GM12878 (cell line): ENCODE measurements around the gene RND2. TPM values are rescaled to one million over a fixed set of nuclear protein-coding genes. Genes with fewer than 3 reads are reported as not detected.

Experiments
- ATAC-seq: fragments of 200-7000 bp; cut with Tn5 transposase; 3 replicates; pipeline ENCODE4 v1.9.1; 2020; ENCODE audit warnings: mild to moderate bottlenecking, moderate library complexity
- BruUV-seq: library from RNA; stranded (reverse); fragments of 400-500 nt; replicated peaks from 2 replicates; lab custom pipeline; 2021; lab: Mats Ljungman, UMichigan
- CTCF ChIA-PET: fragments of 300-600 bp; sonication (Branson Sonifier 250); formaldehyde crosslinking; extraction: SDS; loops from one replicate; lab custom pipeline; 2021; ENCODE audit warnings: inconsistent platforms; lab: Yijun Ruan, JAX
- POLR2A ChIA-PET: fragments of 350-600 bp; formaldehyde crosslinking; extraction: SDS; loops from one replicate; lab custom pipeline; 2021; ENCODE audit warnings: inconsistent platforms; lab: Charles Lee
- RAD21 ChIA-PET: fragments of 300-600 bp; sonication (Branson Sonifier 250); formaldehyde crosslinking; loops from one replicate; lab custom pipeline; 2023; ENCODE audit warnings: antibody characterized with exemption; ENCODE audit not compliant: unreplicated experiment; lab: Charles Lee
- SMC1A ChIA-PET: fragments of 300-600 bp; sonication (Branson Sonifier 250); formaldehyde crosslinking; loops from one replicate; lab custom pipeline; 2023; ENCODE audit not compliant: unreplicated experiment, uncharacterized antibody; lab: Charles Lee
- DNase-seq: peaks from one replicate; pipeline ENCODE4 v3.0.0-alpha.2; 2011; ENCODE audit warnings: low read depth, low spot score
- FAIRE-seq: peaks from 3 replicates; lab custom pipeline; 2011; peaks lifted over from hg19 to GRCh38; lab: Jason Lieb, UNC
- H2AFZ ChIP-seq: 2 replicates; pipeline ENCODE4 v1.6.0; 2011; ENCODE audit warnings: low read depth, low read length, control low read depth; ENCODE audit not compliant: control insufficient read depth
- H3K27ac ChIP-seq: 2 replicates; pipeline ENCODE4 v1.5.1; 2011; ENCODE audit warnings: control low read depth; ENCODE audit not compliant: control insufficient read depth, insufficient read depth
- H3K27me3 ChIP-seq, 2 experiments: replicated peaks in 1 of 2; 2 replicates each; pipeline versions ENCODE4 v1.6.0 to v1.6.1; 2011; ENCODE audit warnings: low read length in 1 of 2; ENCODE audit not compliant: control insufficient read depth in 2 of 2, insufficient read depth in 2 of 2
- H3K36me3 ChIP-seq, 2 experiments: 2 replicates each; pipeline ENCODE4 v1.5.1; 2011; ENCODE audit warnings: low read length in 1 of 2; ENCODE audit not compliant: control insufficient read depth in 2 of 2, insufficient read depth in 2 of 2
- H3K4me1 ChIP-seq: 2 replicates; pipeline ENCODE4 v1.6.1; 2011; ENCODE audit warnings: mild to moderate bottlenecking, low read length, moderate library complexity, mixed read lengths; ENCODE audit not compliant: control insufficient read depth, insufficient read depth
- H3K4me2 ChIP-seq: 2 replicates; pipeline ENCODE4 v1.6.0; 2011; ENCODE audit warnings: control low read depth; ENCODE audit not compliant: control insufficient read depth, insufficient read depth
- H3K4me3 ChIP-seq: fragments of 200-600 bp; sonication (generic); 2 replicates; pipeline ENCODE4 v1.5.1; 2016
- H3K79me2 ChIP-seq: 2 replicates; pipeline ENCODE4 v1.6.0; 2011; ENCODE audit warnings: low read length; ENCODE audit not compliant: control insufficient read depth, insufficient read depth
- H3K9ac ChIP-seq: 2 replicates; pipeline ENCODE4 v1.8.0; 2011; ENCODE audit warnings: low read length, control low read depth, mixed read lengths; ENCODE audit not compliant: control insufficient read depth, insufficient read depth
- H3K9me3 ChIP-seq: replicated peaks from 3 replicates; pipeline ENCODE4 v1.5.1; 2011; ENCODE audit warnings: mild to moderate bottlenecking, low read length; ENCODE audit not compliant: control insufficient read depth, insufficient read depth
- H4K20me1 ChIP-seq: 2 replicates; pipeline ENCODE4 v1.6.0; 2011; ENCODE audit not compliant: control insufficient read depth, insufficient read depth
- ASH2L ChIP-seq: fragments of 300-600, 200-600 bp; sonication (generic); IDR thresholded peaks from 2 replicates; pipeline ENCODE4 v1.6.1; 2017; ENCODE audit warnings: low read depth, mild to moderate bottlenecking, borderline replicate concordance
- DPF2 ChIP-seq: fragments of 450-650 bp; IDR thresholded peaks from 2 replicates; pipeline ENCODE4 v1.6.1; 2017; ENCODE audit warnings: mild to moderate bottlenecking
- ESRRA ChIP-seq: IDR thresholded peaks from 2 replicates; pipeline ENCODE4 v1.6.1; 2012; ENCODE audit warnings: mild to moderate bottlenecking, low read length, improper control_type of control experiment
- EZH2 ChIP-seq: IDR thresholded peaks from 2 replicates; pipeline ENCODE4 v1.6.1; 2012; ENCODE audit warnings: low read depth, mild to moderate bottlenecking, control low read depth, inconsistent platforms, low read length, borderline replicate concordance; ENCODE audit not compliant: control insufficient read depth
- FOXK2 ChIP-seq: fragments of 450-650 bp; IDR thresholded peaks from 2 replicates; pipeline ENCODE4 v1.6.1; 2017; ENCODE audit warnings: mild to moderate bottlenecking, moderate library complexity
- KLF5 ChIP-seq: fragments of 450-650 bp; IDR thresholded peaks from 2 replicates; pipeline ENCODE4 v1.6.1; 2014; ENCODE audit warnings: mild to moderate bottlenecking; ENCODE audit not compliant: partially characterized antibody
- NR2C2 ChIP-seq: IDR thresholded peaks from 2 replicates; pipeline ENCODE4 v1.6.1; 2011; ENCODE audit warnings: borderline replicate concordance, low read depth; ENCODE audit not compliant: control insufficient read depth, insufficient read length
- PBX3 ChIP-seq: IDR thresholded peaks from 2 replicates; pipeline ENCODE4 v1.6.1; 2011; ENCODE audit warnings: mild to moderate bottlenecking, low read depth, low read length, moderate library complexity; ENCODE audit not compliant: insufficient replicate concordance
- SIN3A ChIP-seq: IDR thresholded peaks from 2 replicates; pipeline ENCODE4 v1.6.1; 2012; ENCODE audit warnings: low read depth, low read length, improper control_type of control experiment
- SPI1 ChIP-seq: IDR thresholded peaks from 2 replicates; pipeline ENCODE4 v1.6.1; 2011; ENCODE audit warnings: low read depth, mild to moderate bottlenecking, low read length, moderate library complexity, borderline replicate concordance; ENCODE audit not compliant: insufficient read depth
- SUPT20H ChIP-seq: IDR thresholded peaks from 2 replicates; pipeline ENCODE4 v1.6.1; 2011; ENCODE audit warnings: low read depth, mild to moderate bottlenecking, low read length, moderate library complexity, borderline replicate concordance; ENCODE audit not compliant: control insufficient read depth
- TCF3 ChIP-seq: IDR thresholded peaks from 2 replicates; pipeline ENCODE4 v1.6.1; 2012; ENCODE audit warnings: low read depth, mild to moderate bottlenecking, low read length, borderline replicate concordance; ENCODE audit not compliant: insufficient read depth
- ZNF274 ChIP-seq: IDR thresholded peaks from one replicate; pipeline ENCODE4 v1.8.0; 2011; ENCODE audit not compliant: insufficient read length, insufficient read depth
- ZNF384 ChIP-seq: IDR thresholded peaks from 2 replicates; pipeline ENCODE4 v1.6.1; 2012; ENCODE audit warnings: low read depth, mild to moderate bottlenecking, low read length, improper control_type of control experiment, borderline replicate concordance
- ZSCAN29 ChIP-seq: fragments of 450-650 bp; IDR thresholded peaks from 2 replicates; pipeline ENCODE4 v1.6.1; 2017; ENCODE audit warnings: mild to moderate bottlenecking, moderate library complexity
- WGBS: methylation state at CpG from one replicate; pipeline ENCODE4 v1.1.6; 2016; ENCODE audit warnings: low lambda C conversion rate; ENCODE audit not compliant: insufficient replicate concordance, insufficient coverage; ENCODE audit errors: missing lambda C conversion rate; 5-methylcytosine and 5-hydroxymethylcytosine counted together
- in situ Hi-C: fragments of 300-500 bp; cut with MboI; formaldehyde crosslinking; loops from 9 replicates; pipeline ENCODE4 v1.14.3; 2018; ENCODE audit warnings: mixed read lengths
- intact Hi-C: fragments of 100-400 bp; cut with micrococcal nuclease; formaldehyde crosslinking; loops from one replicate; pipeline ENCODE4 v1.14.2; 2022; ENCODE audit not compliant: unreplicated experiment
- polyA plus RNA-seq, 11 experiments: library from polyadenylated mRNA; depleted of rRNA in 4 of 11; unstranded in 6 of 11; stranded (reverse) in 5 of 11; fragments of >200 nt; fragmentation: Nextera tagmentation in 4 of 11; fragmentation: Illumina TruSeq in 1 of 11; extraction: Ambion mirVana in 4 of 11; extraction: Trizol in 1 of 11; gene quantifications; 1 replicate in 1 of 11; 2 replicates in 10 of 11; pipeline versions ENCODE4 v1.2.1 to v1.2.3, GENCODE V29; 2011 to 2016; ENCODE audit warnings: inconsistent platforms in 2 of 11, missing spikeins in 2 of 11, low read depth in 1 of 11
- total RNA-seq, 4 experiments: library from RNA; depleted of rRNA in 3 of 4; stranded (reverse); fragments of >200 nt in 3 of 4; fragmentation: Illumina TruSeq in 1 of 4; extraction: Trizol in 1 of 4; gene quantifications; 2 replicates each; pipeline versions ENCODE4 v1.2.1 to v1.2.3, GENCODE V29; 2013 to 2021
- TF ChIP-seq, protein P1 (sequence below): fragments of 150-350 bp; IDR thresholded peaks from 2 replicates; pipeline ENCODE4 v1.6.1; 2016; ENCODE audit warnings: low read depth, low read length

RND2 gene
- total and polyA plus RNA-seq, 10 of the 15 experiments (the other 5 are each of a cell fraction or from before 2014, with no cell fraction given) = 0.01 to 0.05 (median 0.03) TPM; not detected in 6

DNA sequence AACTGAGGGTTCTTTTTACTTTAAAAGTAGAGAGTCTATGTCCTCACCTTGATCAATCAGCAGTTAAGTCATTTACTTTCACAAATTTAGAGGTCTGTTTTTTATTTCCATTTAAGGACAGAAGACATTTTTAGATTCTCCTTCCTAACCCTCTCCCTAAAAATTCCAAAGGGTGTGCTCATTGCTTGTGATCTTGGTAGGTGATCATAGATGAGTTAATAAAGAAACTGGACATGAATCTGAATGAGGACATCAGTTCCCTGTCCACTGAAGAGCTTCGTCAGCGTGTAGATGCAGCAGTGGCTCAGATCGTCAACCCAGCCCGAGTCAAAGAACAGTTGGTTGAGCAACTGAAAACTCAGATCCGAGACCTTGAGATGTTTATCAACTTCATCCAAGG lies 35.9 kb upstream of the RND2 start:
- TF ChIP-seq ZNF384 = no peak
- no peak for TF ChIP-seq ZNF274
- TF ChIP-seq ASH2L = no peak
- no peak for TF ChIP-seq EZH2
- TF ChIP-seq, protein P1, sequence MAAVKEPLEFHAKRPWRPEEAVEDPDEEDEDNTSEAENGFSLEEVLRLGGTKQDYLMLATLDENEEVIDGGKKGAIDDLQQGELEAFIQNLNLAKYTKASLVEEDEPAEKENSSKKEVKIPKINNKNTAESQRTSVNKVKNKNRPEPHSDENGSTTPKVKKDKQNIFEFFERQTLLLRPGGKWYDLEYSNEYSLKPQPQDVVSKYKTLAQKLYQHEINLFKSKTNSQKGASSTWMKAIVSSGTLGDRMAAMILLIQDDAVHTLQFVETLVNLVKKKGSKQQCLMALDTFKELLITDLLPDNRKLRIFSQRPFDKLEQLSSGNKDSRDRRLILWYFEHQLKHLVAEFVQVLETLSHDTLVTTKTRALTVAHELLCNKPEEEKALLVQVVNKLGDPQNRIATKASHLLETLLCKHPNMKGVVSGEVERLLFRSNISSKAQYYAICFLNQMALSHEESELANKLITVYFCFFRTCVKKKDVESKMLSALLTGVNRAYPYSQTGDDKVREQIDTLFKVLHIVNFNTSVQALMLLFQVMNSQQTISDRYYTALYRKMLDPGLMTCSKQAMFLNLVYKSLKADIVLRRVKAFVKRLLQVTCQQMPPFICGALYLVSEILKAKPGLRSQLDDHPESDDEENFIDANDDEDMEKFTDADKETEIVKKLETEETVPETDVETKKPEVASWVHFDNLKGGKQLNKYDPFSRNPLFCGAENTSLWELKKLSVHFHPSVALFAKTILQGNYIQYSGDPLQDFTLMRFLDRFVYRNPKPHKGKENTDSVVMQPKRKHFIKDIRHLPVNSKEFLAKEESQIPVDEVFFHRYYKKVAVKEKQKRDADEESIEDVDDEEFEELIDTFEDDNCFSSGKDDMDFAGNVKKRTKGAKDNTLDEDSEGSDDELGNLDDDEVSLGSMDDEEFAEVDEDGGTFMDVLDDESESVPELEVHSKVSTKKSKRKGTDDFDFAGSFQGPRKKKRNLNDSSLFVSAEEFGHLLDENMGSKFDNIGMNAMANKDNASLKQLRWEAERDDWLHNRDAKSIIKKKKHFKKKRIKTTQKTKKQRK = no peak
- TF ChIP-seq ESRRA = no peak
- TF ChIP-seq KLF5 = no peak
- no peak for TF ChIP-seq NR2C2
- no peak for TF ChIP-seq SUPT20H
- TF ChIP-seq ZSCAN29 = no peak
- TF ChIP-seq SPI1 = no peak
- no peak for TF ChIP-seq DPF2
- TF ChIP-seq TCF3 = no peak
- TF ChIP-seq PBX3 = no peak
- TF ChIP-seq SIN3A = no peak
- no peak for TF ChIP-seq FOXK2
- in situ Hi-C loops (no loop called here), intact Hi-C loops (no loop called here)
- Histone ChIP-seq H3K27me3 (no peaks in the 10 kb centered on the region), H3K79me2 (peaks cover 11% of the 10 kb centered on the region), H3K4me2 (no peak overlapping the region), H3K36me3 (peaks cover 13 to 35% of the 10 kb centered on the region in 2 experiments), H2AFZ (no peak overlapping the region), H3K9me3 (no peaks in the 10 kb centered on the region), H3K9ac (no peak overlapping the region), H3K4me1 (peaks cover 20% of the 10 kb centered on the region), H4K20me1 (no peaks in the 10 kb centered on the region), H3K4me3 (no peak overlapping the region), H3K27ac (no peak overlapping the region)
- SMC1A ChIA-PET = interaction anchor here (5.8 kb wide), 1 partner anchor 9 kb away, joined by 47 read pairs; the partner anchor contains the start of gene RPL27
- DNase-seq (no peak), FAIRE-seq (no peak), ATAC-seq (no peak)
- CTCF ChIA-PET = interaction anchor here (1.0 kb wide), 1 partner anchor 9 kb away, joined by 3 read pairs; the partner anchor contains the start of gene RPL27
- RAD21 ChIA-PET = no interaction called here
- BruUV-seq = no TSS peak
- POLR2A ChIA-PET = interaction anchor here (0.6 kb wide), 1 partner anchor 517 kb away, joined by 3 read pairs; no protein-coding TSS in a partner anchor
- 99% methylated on average over 5 of the region's 5 CpGs for WGBS
